ENCODE data around the gene HDAC9.

GRCh38 chr7:18496341-18496700, 772 bp downstream of the HDAC9 start:
- TF ChIP-seq YY1 (IDR thresholded peaks at IDR 0.05; ENCODE audit: insufficient read depth, insufficient read length) (no peak), SUZ12 (IDR thresholded peaks at IDR 0.05; ENCODE audit: extremely low read depth, insufficient read depth, insufficient read length) (no peak)
